K562 (cell line): ENCODE data around the gene TRDN. TPM values are rescaled to one million over a fixed set of nuclear protein-coding genes. Genes with fewer than 3 reads are reported as not detected.

Experiments used
- ATAC-seq: fragments of 200-7000 bp; cut with Tn5 transposase; 3 replicates; pipeline ENCODE4 v1.9.1; 2020; ENCODE audit warnings: moderate library complexity
- BruUV-seq: library from RNA; stranded (reverse); fragments of 400-500 nt; replicated peaks from 2 replicates; lab custom pipeline; 2021; lab: Mats Ljungman, UMichigan
- CTCF ChIA-PET: fragments of 300-600 bp; formaldehyde crosslinking; extraction: SDS; loops from one replicate; lab custom pipeline; 2021; ENCODE audit warnings: low intra/inter-chr PET ratio; lab: Yijun Ruan, JAX
- POLR2A ChIA-PET: fragments of 300-600, 350-650 bp; sonication (Branson Sonifier 250); formaldehyde crosslinking; extraction: SDS; loops from one replicate; lab custom pipeline; 2021; ENCODE audit warnings: antibody characterized with exemption, inconsistent platforms; lab: Yijun Ruan, JAX
- DNase-seq, 4 experiments: peaks; one replicate each; pipeline versions ENCODE4 v3.0.0 to v3.0.0-alpha.2; 2011 to 2018; ENCODE audit warnings: low spot score in 3 of 4, mixed read lengths in 3 of 4; ENCODE audit errors: extremely low read depth in 1 of 4
- FAIRE-seq: peaks from 2 replicates; lab custom pipeline; 2011; peaks lifted over from hg19 to GRCh38; lab: Jason Lieb, UNC
- H2AFZ ChIP-seq: 2 replicates; pipeline ENCODE4 v1.6.0; 2011; ENCODE audit warnings: low read depth, low read length, control low read depth, inconsistent platforms
- H3K27ac ChIP-seq: fragments of 200-600 bp; 3 replicates; pipeline ENCODE4 v1.8.0; 2011; ENCODE audit warnings: low read depth, mild to moderate bottlenecking, control low read depth, inconsistent platforms, low read length, moderate library complexity, mixed read lengths; ENCODE audit errors: extremely low read depth
- H3K27me3 ChIP-seq, 2 experiments: fragments of 300-600 bp in 1 of 2; 2 replicates in 1 of 2; 3 replicates in 1 of 2; pipeline versions ENCODE4 v1.6.0 to v1.8.0; 2011; ENCODE audit warnings: inconsistent platforms in 2 of 2, low read length in 2 of 2, mild to moderate bottlenecking in 1 of 2, mixed read lengths in 1 of 2, moderate library complexity in 1 of 2; ENCODE audit not compliant: control insufficient read depth in 2 of 2, insufficient read depth in 2 of 2
- H3K36me3 ChIP-seq: fragments of 300-600 bp; 3 replicates; pipeline ENCODE4 v1.8.0; 2011; ENCODE audit warnings: mild to moderate bottlenecking, low read length, inconsistent platforms; ENCODE audit not compliant: control insufficient read depth, insufficient read depth
- H3K4me1 ChIP-seq, 2 experiments: fragments of 200-600 bp in 1 of 2; replicated peaks in 1 of 2; 2 replicates in 1 of 2; 3 replicates in 1 of 2; pipeline versions ENCODE4 v1.5.1 to v1.8.0; 2011; ENCODE audit warnings: inconsistent platforms in 2 of 2, low read length in 2 of 2, mild to moderate bottlenecking in 1 of 2, mixed read lengths in 1 of 2, moderate library complexity in 1 of 2; ENCODE audit not compliant: control insufficient read depth in 2 of 2, insufficient read depth in 2 of 2
- H3K4me2 ChIP-seq: 2 replicates; pipeline ENCODE4 v1.6.1; 2011; ENCODE audit warnings: low read length, control low read depth, inconsistent platforms, mixed read lengths; ENCODE audit not compliant: insufficient read depth
- H3K4me3 ChIP-seq: fragments of 200-600 bp; sonication (generic), shearing (Covaris generic); 2 replicates; pipeline ENCODE4 v1.5.1; 2016; ENCODE audit warnings: control low read depth, inconsistent platforms
- H3K79me2 ChIP-seq: fragments of 200-600 bp; 3 replicates; pipeline ENCODE4 v1.8.0; 2011; ENCODE audit warnings: low read length, inconsistent platforms; ENCODE audit not compliant: control insufficient read depth, insufficient read depth
- H3K9ac ChIP-seq, 2 experiments: 2 replicates each; pipeline versions ENCODE4 v1.6.0 to v1.6.1; 2011; ENCODE audit warnings: low read depth in 2 of 2, low read length in 2 of 2, control low read depth in 1 of 2, inconsistent platforms in 1 of 2, mild to moderate bottlenecking in 1 of 2, mixed read lengths in 1 of 2; ENCODE audit not compliant: insufficient read depth in 1 of 2
- H3K9me1 ChIP-seq: one replicate; pipeline ENCODE4 v1.6.0; 2011; ENCODE audit warnings: inconsistent platforms, mild to moderate bottlenecking, low read length, moderate library complexity; ENCODE audit not compliant: control insufficient read depth, insufficient read depth
- H3K9me3 ChIP-seq: replicated peaks from 2 replicates; pipeline ENCODE4 v1.5.1; 2011; ENCODE audit warnings: low read depth, low read length, inconsistent platforms; ENCODE audit not compliant: control insufficient read depth, insufficient read depth
- H4K20me1 ChIP-seq: replicated peaks from 2 replicates; pipeline ENCODE4 v1.6.1; 2011; ENCODE audit warnings: low read length, inconsistent platforms, mixed read lengths; ENCODE audit not compliant: control insufficient read depth, insufficient read depth
- RFX7 ChIP-seq: fragments of 250-450 bp; sonication (Bioruptor Pico); IDR thresholded peaks from 2 replicates; pipeline ENCODE4 v1.5.1; 2021; ENCODE audit warnings: mild to moderate bottlenecking
- SMARCC2 ChIP-seq: fragments of 450-650 bp; IDR thresholded peaks from 2 replicates; pipeline ENCODE4 v1.6.1; 2017; ENCODE audit warnings: antibody characterized with exemption, moderate library complexity, mild to moderate bottlenecking, low read depth
- WGBS: fragments of 100-300 bp; shearing (Covaris generic); methylation state at CpG from one replicate; pipeline ENCODE4 v1.1.6; 2016; ENCODE audit warnings: low coverage, mixed read lengths; ENCODE audit not compliant: insufficient coverage; ENCODE audit errors: missing lambda C conversion rate; 5-methylcytosine and 5-hydroxymethylcytosine counted together
- in situ Hi-C: fragments of 300-500 bp; cut with MboI; formaldehyde crosslinking; loops from 4 replicates; pipeline ENCODE4 v1.15.0; 2018; ENCODE audit warnings: inconsistent platforms, mixed read lengths
- intact Hi-C: fragments of 100-400 bp; cut with micrococcal nuclease; formaldehyde crosslinking; loops from 2 replicates; pipeline ENCODE4 v1.14.2; 2022
- polyA plus RNA-seq, 8 experiments: library from polyadenylated mRNA; depleted of rRNA in 4 of 8; stranded (reverse) in 5 of 8; unstranded in 3 of 8; fragments of >200 nt; fragmentation: Nextera tagmentation in 2 of 8; fragmentation: Illumina TruSeq in 1 of 8; extraction: Ambion mirVana in 2 of 8; extraction: Trizol in 1 of 8; gene quantifications; 2 replicates each; pipeline versions ENCODE4 v1.2.1 to v1.2.3, GENCODE V29; 2011 to 2014; ENCODE audit warnings: inconsistent platforms in 1 of 8, missing spikeins in 1 of 8
- total RNA-seq, 7 experiments: library from RNA; depleted of rRNA in 6 of 7; stranded (reverse); fragments of >200 nt in 6 of 7; fragmentation: Illumina TruSeq in 2 of 7; extraction: Trizol in 2 of 7; gene quantifications; 2 replicates each; pipeline versions ENCODE4 v1.2.1 to v1.2.3, GENCODE V29; 2011 to 2021; ENCODE audit warnings: low replicate concordance in 1 of 7
- TF ChIP-seq, protein P1 (sequence below): sonication (generic); formaldehyde crosslinking; IDR thresholded peaks from 2 replicates; pipeline ENCODE4 v1.8.0; 2023; ENCODE audit warnings: missing genetic modification reagents, mild to moderate bottlenecking, borderline replicate concordance

The TRDN gene
- total and polyA plus RNA-seq, 9 of the 15 experiments (the other 6 are each of a cell fraction or from before 2014, with no cell fraction given), result 0.05 to 0.50 (median 0.16) TPM

- intact Hi-C loops, result no loop called here
- no peaks in the 10 kb centered on the region for H3K27me3 ChIP-seq
- no peaks in the 10 kb centered on the region for H3K79me2 ChIP-seq
- no peaks in the 10 kb centered on the region for H3K9me1 ChIP-seq
- POLR2A ChIA-PET, result no interaction called here
- H3K4me2 ChIP-seq, result no peak overlapping the region
- CTCF ChIA-PET, result no interaction called here
- H3K27ac ChIP-seq, result no peak overlapping the region
- ATAC-seq, result no peak
- no peaks in the 10 kb centered on the region for H3K36me3 ChIP-seq
- H2AFZ ChIP-seq, result no peak overlapping the region
- no peaks in the 10 kb centered on the region for H3K4me1 ChIP-seq
- in situ Hi-C loops, result no loop called here
- H3K9me3 ChIP-seq, result no peaks in the 10 kb centered on the region
- WGBS, result 0% methylated on average over 1 of the region's 1 CpG
- TF ChIP-seq, protein P1, sequence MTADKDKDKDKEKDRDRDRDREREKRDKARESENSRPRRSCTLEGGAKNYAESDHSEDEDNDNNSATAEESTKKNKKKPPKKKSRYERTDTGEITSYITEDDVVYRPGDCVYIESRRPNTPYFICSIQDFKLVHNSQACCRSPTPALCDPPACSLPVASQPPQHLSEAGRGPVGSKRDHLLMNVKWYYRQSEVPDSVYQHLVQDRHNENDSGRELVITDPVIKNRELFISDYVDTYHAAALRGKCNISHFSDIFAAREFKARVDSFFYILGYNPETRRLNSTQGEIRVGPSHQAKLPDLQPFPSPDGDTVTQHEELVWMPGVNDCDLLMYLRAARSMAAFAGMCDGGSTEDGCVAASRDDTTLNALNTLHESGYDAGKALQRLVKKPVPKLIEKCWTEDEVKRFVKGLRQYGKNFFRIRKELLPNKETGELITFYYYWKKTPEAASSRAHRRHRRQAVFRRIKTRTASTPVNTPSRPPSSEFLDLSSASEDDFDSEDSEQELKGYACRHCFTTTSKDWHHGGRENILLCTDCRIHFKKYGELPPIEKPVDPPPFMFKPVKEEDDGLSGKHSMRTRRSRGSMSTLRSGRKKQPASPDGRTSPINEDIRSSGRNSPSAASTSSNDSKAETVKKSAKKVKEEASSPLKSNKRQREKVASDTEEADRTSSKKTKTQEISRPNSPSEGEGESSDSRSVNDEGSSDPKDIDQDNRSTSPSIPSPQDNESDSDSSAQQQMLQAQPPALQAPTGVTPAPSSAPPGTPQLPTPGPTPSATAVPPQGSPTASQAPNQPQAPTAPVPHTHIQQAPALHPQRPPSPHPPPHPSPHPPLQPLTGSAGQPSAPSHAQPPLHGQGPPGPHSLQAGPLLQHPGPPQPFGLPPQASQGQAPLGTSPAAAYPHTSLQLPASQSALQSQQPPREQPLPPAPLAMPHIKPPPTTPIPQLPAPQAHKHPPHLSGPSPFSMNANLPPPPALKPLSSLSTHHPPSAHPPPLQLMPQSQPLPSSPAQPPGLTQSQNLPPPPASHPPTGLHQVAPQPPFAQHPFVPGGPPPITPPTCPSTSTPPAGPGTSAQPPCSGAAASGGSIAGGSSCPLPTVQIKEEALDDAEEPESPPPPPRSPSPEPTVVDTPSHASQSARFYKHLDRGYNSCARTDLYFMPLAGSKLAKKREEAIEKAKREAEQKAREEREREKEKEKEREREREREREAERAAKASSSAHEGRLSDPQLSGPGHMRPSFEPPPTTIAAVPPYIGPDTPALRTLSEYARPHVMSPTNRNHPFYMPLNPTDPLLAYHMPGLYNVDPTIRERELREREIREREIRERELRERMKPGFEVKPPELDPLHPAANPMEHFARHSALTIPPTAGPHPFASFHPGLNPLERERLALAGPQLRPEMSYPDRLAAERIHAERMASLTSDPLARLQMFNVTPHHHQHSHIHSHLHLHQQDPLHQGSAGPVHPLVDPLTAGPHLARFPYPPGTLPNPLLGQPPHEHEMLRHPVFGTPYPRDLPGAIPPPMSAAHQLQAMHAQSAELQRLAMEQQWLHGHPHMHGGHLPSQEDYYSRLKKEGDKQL (CRISPR knock-in tag), result no peak
- TF ChIP-seq SMARCC2 (no peak), RFX7 (CRISPR knock-in tag) (no peak)
- TF ChIP-seq, all 486 proteins: peak for 0
- DNase-seq, result no peak
- no peak overlapping the region for H3K9ac ChIP-seq
- no peaks in the 10 kb centered on the region for H4K20me1 ChIP-seq
- H3K4me3 ChIP-seq, result no peak overlapping the region
- no peak for FAIRE-seq
- no TSS peak for BruUV-seq
Measured at GRCh38 chr6:123509112-123509511, 127.6 kb downstream of the TRDN start.
